Panc1 (cell line): ENCODE measurements around the gene MYLK3. TPM values are rescaled to one million over a fixed set of nuclear protein-coding genes. Genes with fewer than 3 reads are reported as not detected.

ENCODE experiments used
- ATAC-seq: fragments of 200-7000 bp; cut with Tn5 transposase; 2 replicates; pipeline ENCODE4 v1.9.1; 2020; ENCODE audit warnings: mild to moderate bottlenecking, moderate library complexity
- BruUV-seq: library from RNA; stranded (reverse); fragments of 400-500 nt; replicated peaks from 2 replicates; lab custom pipeline; 2021; lab: Mats Ljungman, UMichigan
- CTCF ChIA-PET: fragments of 300-600 bp; sonication (Branson Sonifier 250); formaldehyde crosslinking; loops from one replicate; lab custom pipeline; 2022; ENCODE audit warnings: antibody characterized with exemption; lab: Charles Lee
- POLR2A ChIA-PET: fragments of 300-600 bp; sonication (Branson Sonifier 250); formaldehyde crosslinking; loops from one replicate; lab custom pipeline; 2022; ENCODE audit warnings: antibody characterized with exemption; lab: Charles Lee
- DNase-seq: peaks from one replicate; pipeline ENCODE4 v3.0.0-alpha.2; 2010; ENCODE audit warnings: low read depth, low spot score
- H3K27ac ChIP-seq: 2 replicates; pipeline ENCODE4 v1.5.1; 2011; ENCODE audit warnings: mild to moderate bottlenecking, low read length, inconsistent platforms
- H3K27me3 ChIP-seq: fragments of 200-500 bp; sonication (Bioruptor generic); 2 replicates; pipeline ENCODE4 v1.6.0; 2014; ENCODE audit warnings: low read length, inconsistent platforms; ENCODE audit not compliant: control insufficient read depth, insufficient read depth
- H3K36me3 ChIP-seq: fragments of 200-500 bp; sonication (Bioruptor generic); 2 replicates; pipeline ENCODE4 v1.5.1; 2014; ENCODE audit warnings: inconsistent platforms, mild to moderate bottlenecking, low read length, moderate library complexity; ENCODE audit not compliant: control insufficient read depth, insufficient read depth
- H3K4me1 ChIP-seq: 2 replicates; pipeline ENCODE4 v1.5.1; 2011; ENCODE audit warnings: inconsistent platforms, mild to moderate bottlenecking, low read length, moderate library complexity; ENCODE audit not compliant: control insufficient read depth, insufficient read depth
- H3K4me3 ChIP-seq, 2 experiments: 2 replicates each; pipeline ENCODE4 v1.5.1; 2011 to 2012; ENCODE audit warnings: low read depth in 2 of 2, low read length in 2 of 2, mild to moderate bottlenecking in 2 of 2, inconsistent platforms in 1 of 2, moderate library complexity in 1 of 2
- H3K9me3 ChIP-seq: fragments of 200-500 bp; sonication (Bioruptor generic); 2 replicates; pipeline ENCODE4 v1.5.1; 2014; ENCODE audit warnings: low read depth, mild to moderate bottlenecking, inconsistent platforms, low read length, moderate library complexity; ENCODE audit not compliant: control insufficient read depth, insufficient read depth
- POLR2AphosphoS5 ChIP-seq: IDR thresholded peaks from 2 replicates; pipeline ENCODE4 v1.6.1; 2012; ENCODE audit warnings: mild to moderate bottlenecking, low read depth, low read length, moderate library complexity
- SIN3A ChIP-seq: IDR thresholded peaks from 2 replicates; pipeline ENCODE4 v1.6.1; 2012; ENCODE audit warnings: low read depth, mild to moderate bottlenecking, low read length, moderate library complexity, borderline replicate concordance; ENCODE audit not compliant: insufficient read depth
- TCF7L2 ChIP-seq: IDR thresholded peaks from 2 replicates; pipeline ENCODE4 v1.6.1; 2011; ENCODE audit warnings: mild to moderate bottlenecking, low read depth, low read length, inconsistent platforms
- in situ Hi-C: cut with HindIII; loops from 2 replicates; pipeline ENCODE4 v1.10.0; 2016; ENCODE audit warnings: low sequenced_read_pairs, low pct_unique_long_range_greater_than_20kb
- intact Hi-C: fragments of 100-400 bp; cut with micrococcal nuclease; formaldehyde crosslinking; loops from one replicate; pipeline ENCODE4 v1.10.0; 2022; ENCODE audit not compliant: unreplicated experiment
- total RNA-seq: library from RNA; stranded (reverse); gene quantifications from one replicate; pipeline ENCODE4 v1.2.1, GENCODE V29; 2021; ENCODE audit not compliant: unreplicated experiment
- TF ChIP-seq, protein P1 (sequence below), 2 experiments: IDR thresholded peaks; 2 replicates each; pipeline ENCODE4 v1.6.1; 2011 to 2012; ENCODE audit warnings: low read depth in 2 of 2, control low read depth in 1 of 2, low read length in 1 of 2, mild to moderate bottlenecking in 1 of 2, moderate library complexity in 1 of 2; ENCODE audit not compliant: insufficient read depth in 1 of 2
- TF ChIP-seq, protein P2 (sequence below): fragments of 450-650 bp; IDR thresholded peaks from 2 replicates; pipeline ENCODE4 v1.5.1; 2017; ENCODE audit warnings: mild to moderate bottlenecking

Gene MYLK3
- total RNA-seq, 1 experiment from 2014 or later = 0.31 TPM

DNA sequence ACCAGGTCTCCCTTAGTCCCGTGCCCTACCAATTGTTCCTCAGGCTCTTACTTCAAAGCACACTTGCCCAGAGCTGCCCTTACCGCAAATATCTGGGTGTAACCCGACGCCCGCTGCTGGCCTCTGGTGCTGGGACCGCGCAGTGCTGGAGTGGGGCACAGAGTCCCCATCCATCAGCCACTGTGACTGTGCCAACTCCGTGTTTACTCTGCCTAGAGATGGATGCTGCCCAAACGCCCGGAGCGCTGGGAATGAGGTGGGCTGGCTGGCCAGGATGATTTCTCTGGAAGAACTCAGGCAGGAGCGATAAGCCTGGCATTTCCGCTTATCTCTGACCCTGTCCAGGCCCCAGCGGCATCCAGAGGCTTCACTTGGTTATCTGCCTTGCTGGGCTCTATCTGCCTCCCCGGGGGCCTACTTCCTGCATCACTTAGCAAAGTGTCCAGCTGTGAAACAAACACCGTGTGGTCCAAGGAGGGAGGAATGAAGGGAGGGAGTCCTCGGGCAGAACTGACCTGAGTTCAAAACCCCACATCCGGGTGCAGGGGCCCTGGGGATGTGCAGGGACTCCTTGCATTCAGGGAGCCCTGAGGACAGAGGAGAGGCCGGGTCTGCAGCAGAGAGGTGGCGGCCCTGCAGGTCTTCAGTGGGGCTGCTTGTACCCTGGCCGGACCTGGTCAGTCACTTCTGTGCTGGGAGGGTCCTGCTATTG is 9.4 kb upstream of the MYLK3 start:
- H3K4me1 ChIP-seq = no peaks in the 10 kb centered on the region
- no peak for TF ChIP-seq TCF7L2
- TF ChIP-seq, protein P1, sequence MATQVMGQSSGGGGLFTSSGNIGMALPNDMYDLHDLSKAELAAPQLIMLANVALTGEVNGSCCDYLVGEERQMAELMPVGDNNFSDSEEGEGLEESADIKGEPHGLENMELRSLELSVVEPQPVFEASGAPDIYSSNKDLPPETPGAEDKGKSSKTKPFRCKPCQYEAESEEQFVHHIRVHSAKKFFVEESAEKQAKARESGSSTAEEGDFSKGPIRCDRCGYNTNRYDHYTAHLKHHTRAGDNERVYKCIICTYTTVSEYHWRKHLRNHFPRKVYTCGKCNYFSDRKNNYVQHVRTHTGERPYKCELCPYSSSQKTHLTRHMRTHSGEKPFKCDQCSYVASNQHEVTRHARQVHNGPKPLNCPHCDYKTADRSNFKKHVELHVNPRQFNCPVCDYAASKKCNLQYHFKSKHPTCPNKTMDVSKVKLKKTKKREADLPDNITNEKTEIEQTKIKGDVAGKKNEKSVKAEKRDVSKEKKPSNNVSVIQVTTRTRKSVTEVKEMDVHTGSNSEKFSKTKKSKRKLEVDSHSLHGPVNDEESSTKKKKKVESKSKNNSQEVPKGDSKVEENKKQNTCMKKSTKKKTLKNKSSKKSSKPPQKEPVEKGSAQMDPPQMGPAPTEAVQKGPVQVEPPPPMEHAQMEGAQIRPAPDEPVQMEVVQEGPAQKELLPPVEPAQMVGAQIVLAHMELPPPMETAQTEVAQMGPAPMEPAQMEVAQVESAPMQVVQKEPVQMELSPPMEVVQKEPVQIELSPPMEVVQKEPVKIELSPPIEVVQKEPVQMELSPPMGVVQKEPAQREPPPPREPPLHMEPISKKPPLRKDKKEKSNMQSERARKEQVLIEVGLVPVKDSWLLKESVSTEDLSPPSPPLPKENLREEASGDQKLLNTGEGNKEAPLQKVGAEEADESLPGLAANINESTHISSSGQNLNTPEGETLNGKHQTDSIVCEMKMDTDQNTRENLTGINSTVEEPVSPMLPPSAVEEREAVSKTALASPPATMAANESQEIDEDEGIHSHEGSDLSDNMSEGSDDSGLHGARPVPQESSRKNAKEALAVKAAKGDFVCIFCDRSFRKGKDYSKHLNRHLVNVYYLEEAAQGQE (IDR thresholded peaks at IDR 0.05; ENCODE audit: insufficient read depth in 1 of 2, low read depth in 2 of 2, low read length in 1 of 2) = no peak
- TF ChIP-seq POLR2AphosphoS5 = no peak
- TF ChIP-seq SIN3A = no peak
- TF ChIP-seq, protein P2, sequence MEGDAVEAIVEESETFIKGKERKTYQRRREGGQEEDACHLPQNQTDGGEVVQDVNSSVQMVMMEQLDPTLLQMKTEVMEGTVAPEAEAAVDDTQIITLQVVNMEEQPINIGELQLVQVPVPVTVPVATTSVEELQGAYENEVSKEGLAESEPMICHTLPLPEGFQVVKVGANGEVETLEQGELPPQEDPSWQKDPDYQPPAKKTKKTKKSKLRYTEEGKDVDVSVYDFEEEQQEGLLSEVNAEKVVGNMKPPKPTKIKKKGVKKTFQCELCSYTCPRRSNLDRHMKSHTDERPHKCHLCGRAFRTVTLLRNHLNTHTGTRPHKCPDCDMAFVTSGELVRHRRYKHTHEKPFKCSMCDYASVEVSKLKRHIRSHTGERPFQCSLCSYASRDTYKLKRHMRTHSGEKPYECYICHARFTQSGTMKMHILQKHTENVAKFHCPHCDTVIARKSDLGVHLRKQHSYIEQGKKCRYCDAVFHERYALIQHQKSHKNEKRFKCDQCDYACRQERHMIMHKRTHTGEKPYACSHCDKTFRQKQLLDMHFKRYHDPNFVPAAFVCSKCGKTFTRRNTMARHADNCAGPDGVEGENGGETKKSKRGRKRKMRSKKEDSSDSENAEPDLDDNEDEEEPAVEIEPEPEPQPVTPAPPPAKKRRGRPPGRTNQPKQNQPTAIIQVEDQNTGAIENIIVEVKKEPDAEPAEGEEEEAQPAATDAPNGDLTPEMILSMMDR = no peak
- ChIA-PET CTCF (no interaction called here), POLR2A (no interaction called here)
- no peaks in the 10 kb centered on the region for H3K36me3 ChIP-seq
- intact Hi-C loops = no loop called here
- no peaks in the 10 kb centered on the region for H3K27me3 ChIP-seq
- H3K4me3 ChIP-seq = no peak overlapping the region
- H3K9me3 ChIP-seq = no peaks in the 10 kb centered on the region
- in situ Hi-C loops = no loop called here
- BruUV-seq = no TSS peak
- H3K27ac ChIP-seq = no peak overlapping the region
- 0 out of 2 replicates have a peak, but pooled peaks have one; percentile 26 for ATAC-seq
- no peak for DNase-seq

GRCh38 chr16:46756772-46757171 is 8.6 kb upstream of the MYLK3 start:
- POLR2A ChIA-PET = no interaction called here
- no TSS peak for BruUV-seq
- intact Hi-C loops (no loop called here), in situ Hi-C loops (no loop called here)
- H3K36me3 ChIP-seq = no peaks in the 10 kb centered on the region
- CTCF ChIA-PET = no interaction called here
- H3K27me3 ChIP-seq = no peaks in the 10 kb centered on the region
- no peak overlapping the region for H3K4me3 ChIP-seq
- DNase-seq (no peak), ATAC-seq (no peak)
- no peaks in the 10 kb centered on the region for H3K9me3 ChIP-seq
- H3K4me1 ChIP-seq = no peaks in the 10 kb centered on the region
- TF ChIP-seq, protein P1 (IDR thresholded peaks at IDR 0.05; ENCODE audit: insufficient read depth in 1 of 2, low read depth in 2 of 2, low read length in 1 of 2) = no peak
- TF ChIP-seq, protein P2 = no peak
- TF ChIP-seq POLR2AphosphoS5 = no peak
- no peak for TF ChIP-seq SIN3A
- no peak for TF ChIP-seq TCF7L2
- no peak overlapping the region for H3K27ac ChIP-seq
